IgD-negative memory B cell (primary cell): ENCODE results near the gene FUT6. TPM values are rescaled to one million over a fixed set of nuclear protein-coding genes. Genes with fewer than 3 reads are reported as not detected.

Experiments used
- H3K27ac Mint-ChIP-seq, 3 donors: one replicate each; pipeline ENCODE4 v1.8.0; 2020 to 2022; ENCODE audit warnings: mild to moderate bottlenecking in 3 of 3, mixed read lengths in 3 of 3, moderate library complexity in 1 of 3
- H3K27me3 Mint-ChIP-seq: one replicate; pipeline ENCODE4 v1.8.0; 2021; ENCODE audit warnings: mixed read lengths
- H3K36me3 Mint-ChIP-seq: one replicate; pipeline ENCODE4 v1.8.0; 2020; ENCODE audit warnings: mild to moderate bottlenecking, mixed read lengths
- H3K4me1 Mint-ChIP-seq, 3 donors: one replicate each; pipeline ENCODE4 v1.8.0; 2020 to 2022; ENCODE audit warnings: mixed read lengths in 3 of 3, mild to moderate bottlenecking in 1 of 3
- H3K4me3 Mint-ChIP-seq, 4 donors: one replicate each; pipeline ENCODE4 v1.8.0; 2020 to 2022; ENCODE audit warnings: mild to moderate bottlenecking in 4 of 4, mixed read lengths in 4 of 4, moderate library complexity in 3 of 4
- H3K9me3 Mint-ChIP-seq, 3 donors: one replicate each; pipeline ENCODE4 v1.8.0; 2020 to 2021; ENCODE audit warnings: mixed read lengths in 3 of 3, mild to moderate bottlenecking in 1 of 3
- polyA plus RNA-seq: library from polyadenylated mRNA; unstranded; fragments of 300-500 nt; fragmentation: Illumina TruSeq; gene quantifications from one replicate; pipeline ENCODE4 v1.2.3, GENCODE V29; 2021

The FUT6 gene
- polyA plus RNA-seq, 1 donor from 2014 or later = 0.55 TPM

GRCh38 chr19:5826531-5827341 lies 12.8 kb downstream of the FUT6 start:
- Mint-ChIP-seq H3K4me1 (peaks cover 6 to 8% (median 8%) of the 10 kb centered on the region in 3 donors), H3K27me3 (peaks cover 9% of the 10 kb centered on the region), H3K27ac (peak overlapping the region; percentile 46 to 90 (median 82)), H3K36me3 (no peaks in the 10 kb centered on the region), H3K9me3 (peaks cover 0 to 4% (median 0%) of the 10 kb centered on the region in 3 donors), H3K4me3 (peak overlapping the region; percentile 63 to 93 (median 76))

DNA sequence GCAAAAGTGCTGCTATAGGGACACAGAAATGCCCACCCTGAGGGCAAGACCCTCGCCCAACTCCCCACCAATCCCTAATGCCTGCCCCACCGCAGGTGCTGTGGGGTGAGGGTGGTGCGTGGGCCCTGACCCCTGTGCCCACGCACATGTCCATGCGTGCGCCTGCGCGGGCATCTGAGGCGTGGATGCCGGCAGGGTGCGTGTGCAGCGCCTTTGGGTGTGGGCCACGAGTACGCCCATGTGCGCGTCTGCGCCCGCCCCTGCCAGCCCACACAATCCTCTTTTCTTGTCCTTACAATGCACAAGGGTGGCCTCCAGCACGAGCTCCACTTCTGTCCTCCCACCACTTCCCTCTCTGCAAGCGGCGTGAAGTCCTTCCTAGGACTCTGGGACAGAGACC lies 14.3 kb downstream of the FUT6 start:
- Mint-ChIP-seq H3K36me3 (no peaks in the 10 kb centered on the region), H3K4me1 (peaks cover 6 to 10% (median 8%) of the 10 kb centered on the region in 3 donors), H3K27ac (peak overlapping the region in 1 of 3 donors; percentile 82), H3K4me3 (no peak overlapping the region), H3K27me3 (peaks cover 11% of the 10 kb centered on the region), H3K9me3 (peaks cover 0 to 4% (median 3%) of the 10 kb centered on the region in 3 donors)

- Mint-ChIP-seq H3K4me3 (no peak overlapping the region), H3K27ac (no peak overlapping the region), H3K36me3 (no peaks in the 10 kb centered on the region)
Measured at GRCh38 chr19:5824751-5825150, 14.8 kb downstream of the FUT6 start.

GRCh38 chr19:5823579-5824281 lies 15.8 kb downstream of the FUT6 start:
- peaks cover 7% of the 10 kb centered on the region for H3K27me3 Mint-ChIP-seq
- peaks cover 6 to 9% (median 8%) of the 10 kb centered on the region in 3 donors for H3K4me1 Mint-ChIP-seq
- peaks cover 0 to 4% (median 3%) of the 10 kb centered on the region in 3 donors for H3K9me3 Mint-ChIP-seq
- H3K36me3 Mint-ChIP-seq = no peaks in the 10 kb centered on the region
- no peak overlapping the region for H3K27ac Mint-ChIP-seq
- H3K4me3 Mint-ChIP-seq = no peak overlapping the region

More at GRCh38 chr19:5824751-5825150, 14.8 kb downstream of the FUT6 start:
- Mint-ChIP-seq H3K9me3 (peaks cover 0 to 4% (median 3%) of the 10 kb centered on the region in 3 donors), H3K27me3 (peaks cover 7% of the 10 kb centered on the region), H3K4me1 (peaks cover 6 to 8% (median 8%) of the 10 kb centered on the region in 3 donors)

DNA sequence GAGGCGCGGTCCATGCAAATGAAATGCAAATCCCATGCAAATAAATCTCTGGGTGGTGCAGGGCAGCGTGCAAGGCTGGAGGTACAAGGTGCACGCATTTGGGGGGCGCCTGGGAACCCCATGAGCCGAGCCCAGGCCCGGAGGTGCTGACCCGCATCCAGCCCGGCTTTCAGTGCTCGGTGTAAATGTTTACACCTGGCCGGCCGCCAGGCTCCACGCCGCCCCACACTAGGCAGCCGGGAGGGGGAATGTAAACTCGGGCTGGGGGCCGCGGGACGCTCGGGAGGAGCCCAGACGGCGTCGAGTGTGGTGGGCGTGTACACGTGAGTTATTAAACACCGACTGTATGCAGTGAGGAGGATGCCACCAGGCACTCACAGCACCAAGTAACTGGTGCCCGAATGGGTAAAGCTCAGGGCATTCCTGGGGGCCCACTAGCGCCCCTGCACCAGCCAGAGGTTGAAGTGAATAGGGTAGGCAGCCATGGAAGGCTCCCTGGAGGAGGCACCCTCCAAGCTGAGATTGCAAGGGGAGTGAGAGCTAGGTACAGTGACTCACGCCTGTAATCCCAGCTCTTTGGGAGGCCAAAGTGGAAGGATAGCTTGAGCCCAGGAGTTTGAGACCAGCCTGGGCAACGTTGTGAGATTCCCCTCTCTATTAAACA lies 17.2 kb downstream of the FUT6 start:
- H3K27ac Mint-ChIP-seq = no peak overlapping the region

DNA sequence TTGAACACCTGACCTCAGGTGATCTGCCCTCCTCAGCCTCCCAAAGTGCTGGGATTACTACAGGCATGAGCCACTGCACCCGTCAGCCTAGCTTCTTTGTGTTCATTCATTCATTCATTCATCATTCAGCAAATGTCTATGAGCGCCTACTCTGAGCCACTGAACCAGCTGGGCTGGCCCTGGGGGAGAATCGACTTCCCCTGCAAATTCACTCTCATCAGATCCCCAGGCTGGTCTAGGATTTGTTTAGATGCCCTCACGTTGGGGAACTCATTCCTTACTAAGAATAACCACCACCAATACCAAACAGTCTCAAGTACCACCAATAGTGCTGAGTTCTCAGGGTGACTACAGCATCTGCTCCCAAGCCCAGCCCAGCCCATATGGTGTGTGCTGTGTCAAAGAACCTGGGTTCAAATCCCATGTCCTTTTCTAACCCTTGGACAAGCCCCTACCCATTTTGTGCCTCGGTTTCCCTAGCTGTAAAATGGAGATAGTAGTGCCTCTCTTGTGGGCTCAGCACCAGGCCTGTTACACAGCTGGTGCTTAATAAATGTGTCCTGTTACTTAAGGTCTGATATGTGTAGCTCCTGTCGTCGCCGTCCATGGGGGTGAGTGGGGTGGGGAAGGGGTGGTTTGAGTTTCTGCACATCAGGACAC lies 17.9 kb downstream of the FUT6 start:
- Mint-ChIP-seq H3K4me1 (peaks cover 0 to 6% (median 2%) of the 10 kb centered on the region in 3 donors), H3K36me3 (no peaks in the 10 kb centered on the region), H3K27me3 (peaks cover 8% of the 10 kb centered on the region), H3K27ac (no peak overlapping the region), H3K4me3 (peak overlapping the region in 1 of 4 donors; percentile 39), H3K9me3 (peaks cover 0 to 3% (median 2%) of the 10 kb centered on the region in 3 donors)

More for the DNA sequence above, 17.2 kb downstream of the FUT6 start:
- H3K4me3 Mint-ChIP-seq = no peak overlapping the region
- H3K9me3 Mint-ChIP-seq = peaks cover 0 to 4% (median 3%) of the 10 kb centered on the region in 3 donors
- no peaks in the 10 kb centered on the region for H3K36me3 Mint-ChIP-seq
- H3K4me1 Mint-ChIP-seq = peaks cover 0 to 9% (median 6%) of the 10 kb centered on the region in 3 donors
- H3K27me3 Mint-ChIP-seq = peaks cover 8% of the 10 kb centered on the region

DNA sequence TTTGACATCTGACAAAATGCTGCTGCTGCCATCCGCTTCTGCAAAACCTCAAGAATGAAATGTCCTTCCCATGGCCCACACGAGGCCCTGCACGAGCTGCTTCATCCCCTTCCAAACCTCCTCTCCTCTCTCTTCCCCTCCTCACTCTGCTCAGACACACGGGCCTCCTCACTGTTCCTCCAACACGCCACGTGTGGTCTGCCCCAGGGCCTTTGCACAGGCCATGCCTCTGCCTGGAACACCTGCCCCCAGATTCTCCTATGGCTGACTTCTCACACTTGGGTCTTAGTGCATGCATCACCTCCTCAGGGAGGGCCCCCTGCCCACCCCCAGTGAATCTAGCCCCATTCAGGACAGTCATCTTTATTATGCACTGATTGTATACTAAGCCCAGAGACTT lies 18.7 kb downstream of the FUT6 start:
- Mint-ChIP-seq H3K27me3 (peaks cover 8% of the 10 kb centered on the region), H3K4me3 (no peak overlapping the region), H3K4me1 (peaks cover 0 to 5% (median 0%) of the 10 kb centered on the region in 3 donors), H3K9me3 (peaks cover 0 to 3% (median 2%) of the 10 kb centered on the region in 3 donors), H3K27ac (no peak overlapping the region), H3K36me3 (no peaks in the 10 kb centered on the region)

GRCh38 chr19:5818594-5818993 lies 20.9 kb downstream of the FUT6 start:
- H3K4me1 Mint-ChIP-seq = peaks cover 0 to 5% (median 0%) of the 10 kb centered on the region in 3 donors
- no peaks in the 10 kb centered on the region for H3K36me3 Mint-ChIP-seq
- no peak overlapping the region for H3K27ac Mint-ChIP-seq
- peaks cover 0 to 3% (median 2%) of the 10 kb centered on the region in 3 donors for H3K9me3 Mint-ChIP-seq
- peaks cover 8% of the 10 kb centered on the region for H3K27me3 Mint-ChIP-seq
- H3K4me3 Mint-ChIP-seq = no peak overlapping the region

- H3K27ac Mint-ChIP-seq = no peak overlapping the region
- H3K4me3 Mint-ChIP-seq = no peak overlapping the region
- H3K27me3 Mint-ChIP-seq = peaks cover 8% of the 10 kb centered on the region
- peaks cover 0 to 3% (median 0%) of the 10 kb centered on the region in 3 donors for H3K9me3 Mint-ChIP-seq
- H3K36me3 Mint-ChIP-seq = no peaks in the 10 kb centered on the region
- H3K4me1 Mint-ChIP-seq = peaks cover 0 to 4% (median 0%) of the 10 kb centered on the region in 3 donors
Measured at GRCh38 chr19:5817218-5817617, 22.3 kb downstream of the FUT6 start.

DNA sequence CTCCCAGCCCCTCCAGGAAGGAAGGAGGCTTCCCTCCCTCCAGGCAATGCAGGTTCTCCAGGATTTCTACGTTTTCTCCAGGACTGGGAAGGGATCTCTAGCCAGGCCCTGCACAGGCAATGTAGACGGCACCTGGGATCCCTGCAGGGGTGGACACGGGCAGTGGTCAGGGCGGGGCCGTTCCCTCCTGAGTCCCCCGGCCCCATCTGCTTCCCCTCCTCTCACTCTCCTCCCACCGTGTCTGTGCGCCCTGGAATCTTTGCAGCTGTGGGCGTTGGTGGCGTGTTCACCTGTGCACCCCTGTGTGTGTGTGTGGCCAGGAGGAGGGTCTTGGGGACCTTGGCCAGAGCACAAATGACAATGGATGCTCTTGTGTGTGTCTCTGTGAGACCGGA lies 24.7 kb downstream of the FUT6 start:
- H3K36me3 Mint-ChIP-seq = no peaks in the 10 kb centered on the region
- peaks cover 4% of the 10 kb centered on the region for H3K27me3 Mint-ChIP-seq
- H3K9me3 Mint-ChIP-seq = no peaks in the 10 kb centered on the region
- no peak overlapping the region for H3K27ac Mint-ChIP-seq
- peaks cover 0 to 1% (median 0%) of the 10 kb centered on the region in 3 donors for H3K4me1 Mint-ChIP-seq
- H3K4me3 Mint-ChIP-seq = no peak overlapping the region

- Mint-ChIP-seq H3K4me3 (no peak overlapping the region), H3K4me1 (no peaks in the 10 kb centered on the region), H3K27me3 (peaks cover 4% of the 10 kb centered on the region), H3K9me3 (no peaks in the 10 kb centered on the region), H3K27ac (no peak overlapping the region), H3K36me3 (no peaks in the 10 kb centered on the region)
Measured at GRCh38 chr19:5814123-5814851, 25.2 kb downstream of the FUT6 start.

GRCh38 chr19:5811117-5811516 lies 28.4 kb downstream of the FUT6 start:
- H3K4me1 Mint-ChIP-seq = no peaks in the 10 kb centered on the region
- H3K4me3 Mint-ChIP-seq = no peak overlapping the region
- H3K27me3 Mint-ChIP-seq = no peaks in the 10 kb centered on the region
- H3K36me3 Mint-ChIP-seq = no peaks in the 10 kb centered on the region
- H3K9me3 Mint-ChIP-seq = no peaks in the 10 kb centered on the region
- no peak overlapping the region for H3K27ac Mint-ChIP-seq

DNA sequence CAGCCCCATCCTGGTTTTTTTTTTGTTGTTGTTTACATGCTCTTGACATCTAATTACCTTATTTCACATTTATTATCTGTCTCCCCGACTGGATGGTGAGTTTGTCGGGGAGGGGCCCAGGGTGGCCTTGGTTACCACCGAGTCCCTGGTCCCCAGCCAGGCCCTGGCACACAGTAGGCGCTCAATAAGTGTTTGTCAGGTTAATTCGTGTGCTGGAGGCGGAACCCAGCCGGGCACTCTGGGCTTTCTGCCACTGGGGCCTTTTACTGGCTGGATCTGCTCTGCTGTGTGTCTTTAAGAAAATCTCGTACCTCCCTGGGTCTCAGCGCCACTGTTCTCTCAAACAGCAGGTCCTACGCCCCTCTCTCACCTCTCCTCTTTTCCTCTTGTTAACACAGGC lies 30.0 kb downstream of the FUT6 start:
- Mint-ChIP-seq H3K4me3 (no peak overlapping the region), H3K9me3 (no peaks in the 10 kb centered on the region), H3K4me1 (no peaks in the 10 kb centered on the region), H3K27me3 (peaks cover 3% of the 10 kb centered on the region), H3K27ac (peak overlapping the region in 1 of 3 donors; percentile 56), H3K36me3 (no peaks in the 10 kb centered on the region)

- H3K27me3 Mint-ChIP-seq = peaks cover 7% of the 10 kb centered on the region
- H3K9me3 Mint-ChIP-seq = no peaks in the 10 kb centered on the region
- no peak overlapping the region for H3K4me3 Mint-ChIP-seq
- H3K4me1 Mint-ChIP-seq = no peaks in the 10 kb centered on the region
- peak overlapping the region in 2 of 3 donors; percentile 56 to 81 for H3K27ac Mint-ChIP-seq
- no peaks in the 10 kb centered on the region for H3K36me3 Mint-ChIP-seq
Measured at GRCh38 chr19:5809053-5809452, 30.4 kb downstream of the FUT6 start.
